Measurements from ENCODE around the gene LRMDA. TPM values are rescaled to one million over a fixed set of nuclear protein-coding genes. Genes with fewer than 3 reads are reported as not detected.

LRMDA gene
- total RNA-seq, 1 donor from 2014 or later: 2.1 TPM

- no peak for DNase-seq
- Mint-ChIP-seq H3K4me1 (ENCODE audit: low read depth, unreplicated experiment) (peaks cover 4% of the 10 kb centered on the region), H3K27ac (ENCODE audit: unreplicated experiment) (no peak overlapping the region), H3K36me3 (ENCODE audit: unreplicated experiment) (no peaks in the 10 kb centered on the region), H3K27me3 (ENCODE audit: unreplicated experiment) (no peaks in the 10 kb centered on the region), H3K9me3 (ENCODE audit: unreplicated experiment) (no peaks in the 10 kb centered on the region), H3K4me3 (ENCODE audit: unreplicated experiment) (no peak overlapping the region)
- TF ChIP-seq, protein P1, sequence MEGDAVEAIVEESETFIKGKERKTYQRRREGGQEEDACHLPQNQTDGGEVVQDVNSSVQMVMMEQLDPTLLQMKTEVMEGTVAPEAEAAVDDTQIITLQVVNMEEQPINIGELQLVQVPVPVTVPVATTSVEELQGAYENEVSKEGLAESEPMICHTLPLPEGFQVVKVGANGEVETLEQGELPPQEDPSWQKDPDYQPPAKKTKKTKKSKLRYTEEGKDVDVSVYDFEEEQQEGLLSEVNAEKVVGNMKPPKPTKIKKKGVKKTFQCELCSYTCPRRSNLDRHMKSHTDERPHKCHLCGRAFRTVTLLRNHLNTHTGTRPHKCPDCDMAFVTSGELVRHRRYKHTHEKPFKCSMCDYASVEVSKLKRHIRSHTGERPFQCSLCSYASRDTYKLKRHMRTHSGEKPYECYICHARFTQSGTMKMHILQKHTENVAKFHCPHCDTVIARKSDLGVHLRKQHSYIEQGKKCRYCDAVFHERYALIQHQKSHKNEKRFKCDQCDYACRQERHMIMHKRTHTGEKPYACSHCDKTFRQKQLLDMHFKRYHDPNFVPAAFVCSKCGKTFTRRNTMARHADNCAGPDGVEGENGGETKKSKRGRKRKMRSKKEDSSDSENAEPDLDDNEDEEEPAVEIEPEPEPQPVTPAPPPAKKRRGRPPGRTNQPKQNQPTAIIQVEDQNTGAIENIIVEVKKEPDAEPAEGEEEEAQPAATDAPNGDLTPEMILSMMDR (IDR thresholded peaks at IDR 0.05; ENCODE audit: partially characterized antibody, unreplicated experiment): no peak
These were observed 748.4 kb downstream of the LRMDA start for GRCh38 chr10:76179806-76180205.

DNA sequence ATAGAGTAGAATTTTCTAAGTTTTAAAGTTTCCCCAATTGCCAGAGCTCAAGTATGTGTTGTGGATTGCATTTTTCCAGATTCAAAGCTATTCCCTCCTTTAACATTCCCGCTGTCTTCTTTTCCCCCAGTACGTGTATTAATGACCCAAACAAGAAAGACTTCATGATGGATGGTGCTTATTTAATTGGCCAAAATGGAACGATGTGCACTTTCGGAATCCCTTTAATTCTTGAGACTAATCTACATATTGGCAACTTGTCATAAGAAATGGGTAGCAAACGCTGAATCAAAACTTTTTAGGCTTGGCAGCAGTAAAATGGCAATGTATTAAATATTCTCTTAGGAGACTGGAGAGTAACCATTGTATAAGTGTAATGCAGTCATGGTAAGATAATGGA is 753.2 kb downstream of the LRMDA start:
- H3K36me3 Mint-ChIP-seq (ENCODE audit: unreplicated experiment): no peaks in the 10 kb centered on the region
- H3K4me1 Mint-ChIP-seq (ENCODE audit: low read depth, unreplicated experiment): peaks cover 4% of the 10 kb centered on the region
- H3K27ac Mint-ChIP-seq (ENCODE audit: unreplicated experiment): no peak overlapping the region
- H3K9me3 Mint-ChIP-seq (ENCODE audit: unreplicated experiment): no peaks in the 10 kb centered on the region
- no peak for DNase-seq
- TF ChIP-seq, protein P1 (IDR thresholded peaks at IDR 0.05; ENCODE audit: partially characterized antibody, unreplicated experiment): no peak
- no peaks in the 10 kb centered on the region for H3K27me3 Mint-ChIP-seq (ENCODE audit: unreplicated experiment)
- no peak overlapping the region for H3K4me3 Mint-ChIP-seq (ENCODE audit: unreplicated experiment)

DNA sequence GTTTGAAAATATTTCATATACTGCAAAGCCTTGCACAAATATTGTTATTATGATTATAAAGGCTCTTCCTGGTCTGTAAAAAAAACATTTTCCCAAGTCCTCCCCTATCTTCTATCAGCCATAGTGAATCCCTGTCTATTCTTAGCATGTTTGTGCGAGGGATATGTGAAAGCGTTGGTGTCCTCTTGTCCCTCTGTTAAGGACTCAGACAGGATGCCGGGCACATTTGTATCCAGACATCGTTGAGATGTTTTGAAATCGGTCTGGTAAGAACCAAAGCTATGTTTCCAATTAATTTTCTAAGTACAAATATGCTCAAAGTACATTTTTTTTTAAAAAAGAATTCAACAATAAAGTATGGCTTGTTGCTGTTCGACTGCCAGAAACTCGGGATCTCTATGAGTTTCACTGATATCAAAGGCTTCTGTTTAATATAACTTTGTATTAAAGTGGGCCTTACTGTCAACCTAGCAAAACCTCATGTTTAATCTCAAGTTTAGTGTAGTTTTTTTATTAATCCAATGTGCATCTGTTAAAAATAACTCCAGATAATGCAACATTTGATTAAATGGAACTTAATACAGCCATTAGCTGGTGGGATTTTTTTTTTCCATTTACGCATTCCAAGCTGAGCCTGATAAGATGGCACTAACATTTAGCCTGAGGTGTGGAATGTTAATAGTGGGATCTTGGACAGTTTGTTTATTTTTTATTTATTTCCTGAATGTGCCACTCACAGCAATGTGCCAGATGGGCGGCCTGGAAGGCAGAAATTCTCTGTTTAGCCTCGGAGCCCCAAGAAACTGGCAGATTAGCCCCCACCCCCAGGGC is 754.3 kb downstream of the LRMDA start:
- Mint-ChIP-seq H3K4me3 (ENCODE audit: unreplicated experiment) (no peak overlapping the region), H3K9me3 (ENCODE audit: unreplicated experiment) (no peaks in the 10 kb centered on the region), H3K36me3 (ENCODE audit: unreplicated experiment) (no peaks in the 10 kb centered on the region), H3K27me3 (ENCODE audit: unreplicated experiment) (no peaks in the 10 kb centered on the region), H3K4me1 (ENCODE audit: low read depth, unreplicated experiment) (peaks cover 4% of the 10 kb centered on the region), H3K27ac (ENCODE audit: unreplicated experiment) (no peak overlapping the region)
- TF ChIP-seq, protein P1 (IDR thresholded peaks at IDR 0.05; ENCODE audit: partially characterized antibody, unreplicated experiment): no peak
- no peak for DNase-seq

GRCh38 chr10:76188216-76188615 is 756.8 kb downstream of the LRMDA start:
- H3K27me3 Mint-ChIP-seq (ENCODE audit: unreplicated experiment): no peaks in the 10 kb centered on the region
- no peaks in the 10 kb centered on the region for H3K36me3 Mint-ChIP-seq (ENCODE audit: unreplicated experiment)

More at GRCh38 chr10:76188216-76188615, 756.8 kb downstream of the LRMDA start:
- DNase-seq: no peak
- TF ChIP-seq, protein P1 (IDR thresholded peaks at IDR 0.05; ENCODE audit: partially characterized antibody, unreplicated experiment): no peak
- Mint-ChIP-seq H3K27ac (ENCODE audit: unreplicated experiment) (no peak overlapping the region), H3K4me1 (ENCODE audit: low read depth, unreplicated experiment) (peaks cover 14% of the 10 kb centered on the region), H3K4me3 (ENCODE audit: unreplicated experiment) (no peak overlapping the region), H3K9me3 (ENCODE audit: unreplicated experiment) (no peaks in the 10 kb centered on the region)
